GM19025 (cell line): Measurements from ENCODE around the gene DLX2.

Experiments
- ATAC-seq: cut with Tn5 transposase; IDR thresholded peaks from one replicate; pipeline ENCODE4 v1.9.1; 2021; ENCODE audit warnings: mild to moderate bottlenecking, low read depth, moderate library complexity; ENCODE audit not compliant: unreplicated experiment

DLX2 gene

DNA sequence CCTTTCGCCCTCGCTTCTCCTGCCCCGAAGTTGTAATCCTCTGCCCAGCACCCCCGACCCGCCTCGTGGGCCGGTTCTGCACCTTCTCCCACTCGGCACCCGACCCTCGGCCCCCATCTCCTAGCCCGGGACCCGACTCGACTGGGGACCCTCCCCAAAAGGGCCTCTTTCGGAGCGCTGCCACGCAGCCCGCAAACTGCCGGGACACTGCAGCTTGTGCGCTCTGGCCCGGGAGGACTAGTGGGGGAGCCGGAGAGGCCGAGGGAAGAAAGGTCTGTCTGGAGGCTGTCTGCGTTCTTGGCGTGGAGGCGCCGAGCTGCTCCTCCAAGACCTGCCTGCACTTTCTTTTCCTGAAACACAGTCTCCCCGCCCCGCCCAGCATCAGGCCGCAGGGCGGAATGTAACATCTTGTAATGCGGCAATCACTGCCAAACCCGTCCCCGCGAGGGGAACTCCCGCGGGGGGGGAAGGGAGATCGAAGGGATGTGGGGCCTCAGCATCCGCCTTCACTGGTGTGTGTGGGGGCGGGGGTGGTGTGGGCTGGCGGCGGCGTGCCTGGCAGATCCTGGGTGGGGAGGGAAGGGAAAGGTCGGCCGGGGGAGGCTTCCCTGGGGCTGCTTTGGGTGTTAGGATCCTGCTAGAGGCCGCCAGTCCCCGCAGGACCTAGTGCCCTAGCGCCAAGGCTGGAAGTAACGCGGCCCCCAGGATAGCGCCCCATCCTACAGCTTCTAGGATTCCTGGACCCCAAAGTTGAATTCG is 7.4 kb downstream of the DLX2 start:
- no peak for ATAC-seq

DNA sequence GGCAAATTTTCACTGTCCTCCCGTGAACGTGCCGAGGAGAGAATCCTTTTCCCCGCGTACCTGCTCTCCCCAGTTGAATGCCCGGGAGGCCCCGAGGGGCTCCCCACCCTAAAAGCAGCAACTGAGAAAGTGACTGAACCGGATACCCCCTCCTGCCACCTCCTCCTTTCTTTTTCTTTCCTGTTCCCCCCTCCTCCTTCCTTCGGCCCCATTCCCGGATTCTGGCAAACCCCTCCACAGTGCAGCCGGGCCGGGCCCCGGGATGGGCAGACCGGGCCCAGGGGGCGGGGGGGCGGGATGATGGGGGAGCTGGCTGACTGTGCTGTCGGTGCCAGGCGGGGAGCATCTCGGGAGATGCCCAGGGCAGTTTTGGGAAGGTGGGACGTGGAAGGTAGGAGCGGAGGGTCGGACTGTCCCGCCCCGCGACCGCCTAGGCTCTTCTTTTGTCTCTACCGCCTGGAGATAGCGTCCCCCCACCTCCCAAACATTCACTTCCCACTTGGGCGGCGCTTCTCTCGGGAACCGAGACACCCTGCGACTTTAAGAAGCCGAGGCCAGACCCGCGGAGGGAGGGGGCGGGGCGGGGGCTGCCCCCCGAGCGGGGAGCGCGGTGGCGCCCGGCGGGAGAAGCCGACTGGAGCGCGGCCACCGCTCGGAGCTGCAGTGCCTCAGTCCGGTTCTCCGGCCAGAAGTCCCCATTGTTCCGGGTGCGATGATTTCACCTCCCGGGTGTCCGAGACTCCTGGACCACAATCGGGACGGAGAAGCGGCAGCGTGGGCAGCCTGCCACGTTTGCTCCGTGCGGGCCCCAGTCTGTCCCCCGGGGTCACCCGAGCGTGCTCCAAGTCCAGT is 8.2 kb downstream of the DLX2 start:
- ATAC-seq: no peak

DNA sequence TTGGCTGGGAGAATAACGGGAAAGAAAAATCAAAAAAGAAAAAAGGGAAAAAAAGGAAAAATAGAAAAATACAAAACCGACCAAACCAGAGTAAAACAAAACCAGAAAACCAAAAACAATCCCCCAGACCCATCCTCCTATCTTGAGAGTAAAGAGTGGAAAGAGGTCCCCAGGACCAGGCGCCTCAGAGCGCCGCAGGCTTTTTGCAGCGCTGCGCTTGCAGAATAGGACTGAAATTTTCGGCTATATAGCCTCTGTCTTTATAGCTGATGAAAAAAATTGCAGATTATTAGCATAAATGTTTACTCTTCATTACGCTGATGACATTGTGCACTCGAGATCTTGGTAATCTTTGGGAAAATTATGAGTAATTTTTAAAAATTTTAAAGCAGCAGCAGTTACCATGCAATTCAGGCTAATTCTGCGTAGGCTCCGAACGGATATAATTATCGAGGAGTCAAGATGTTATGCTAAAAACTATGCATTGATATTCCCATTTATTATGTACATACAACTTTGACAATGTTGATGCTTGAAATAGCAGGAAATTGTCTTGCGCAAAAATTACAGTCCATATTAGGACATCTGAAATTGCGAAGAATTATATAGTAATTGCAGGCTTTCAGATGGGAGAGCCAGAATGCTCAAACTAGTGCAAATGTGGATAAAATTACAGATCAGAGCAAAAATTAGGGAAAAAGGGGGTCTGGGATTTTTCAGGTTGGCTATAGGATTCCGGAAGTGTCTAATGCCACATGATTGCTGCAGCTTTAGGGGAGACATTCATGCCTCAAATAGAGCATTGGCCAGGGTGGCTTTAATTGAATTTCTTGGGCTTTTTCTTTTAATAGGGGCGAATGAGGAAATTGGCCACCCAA is 9.0 kb downstream of the DLX2 start:
- no peak for ATAC-seq

DNA sequence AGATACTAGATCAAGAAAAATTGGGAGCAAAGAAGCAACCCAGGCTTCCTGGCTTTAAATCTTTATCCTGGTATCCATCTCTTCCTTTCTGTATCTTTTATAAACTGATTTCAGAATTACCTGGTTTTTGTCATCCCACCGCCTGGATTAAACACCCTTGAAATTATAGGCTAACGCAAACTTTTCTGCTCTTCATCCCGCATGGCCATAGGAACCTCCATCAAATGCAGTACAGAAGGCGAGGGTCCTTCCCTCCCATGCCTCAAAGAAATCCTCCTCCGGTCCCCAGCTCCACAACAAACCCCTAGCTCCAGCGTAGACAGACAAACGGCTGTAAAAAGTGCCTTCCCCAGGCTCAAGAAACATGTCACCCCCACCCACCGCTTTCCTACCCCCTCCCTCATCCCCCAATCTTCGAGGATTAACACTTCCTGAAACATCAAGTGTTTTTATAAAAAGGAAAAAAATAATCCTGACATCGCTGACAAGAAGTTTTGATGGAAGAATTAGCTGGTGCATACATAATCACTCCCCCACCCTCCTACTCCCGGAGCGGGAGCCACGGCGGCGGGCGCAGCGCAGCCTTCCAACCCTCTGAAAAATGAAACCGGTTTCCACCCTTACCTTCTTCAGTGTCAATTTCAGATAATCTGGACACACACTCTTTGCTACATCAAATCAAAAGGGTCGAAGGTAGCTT is 9.8 kb downstream of the DLX2 start:
- ATAC-seq: no peak

DNA sequence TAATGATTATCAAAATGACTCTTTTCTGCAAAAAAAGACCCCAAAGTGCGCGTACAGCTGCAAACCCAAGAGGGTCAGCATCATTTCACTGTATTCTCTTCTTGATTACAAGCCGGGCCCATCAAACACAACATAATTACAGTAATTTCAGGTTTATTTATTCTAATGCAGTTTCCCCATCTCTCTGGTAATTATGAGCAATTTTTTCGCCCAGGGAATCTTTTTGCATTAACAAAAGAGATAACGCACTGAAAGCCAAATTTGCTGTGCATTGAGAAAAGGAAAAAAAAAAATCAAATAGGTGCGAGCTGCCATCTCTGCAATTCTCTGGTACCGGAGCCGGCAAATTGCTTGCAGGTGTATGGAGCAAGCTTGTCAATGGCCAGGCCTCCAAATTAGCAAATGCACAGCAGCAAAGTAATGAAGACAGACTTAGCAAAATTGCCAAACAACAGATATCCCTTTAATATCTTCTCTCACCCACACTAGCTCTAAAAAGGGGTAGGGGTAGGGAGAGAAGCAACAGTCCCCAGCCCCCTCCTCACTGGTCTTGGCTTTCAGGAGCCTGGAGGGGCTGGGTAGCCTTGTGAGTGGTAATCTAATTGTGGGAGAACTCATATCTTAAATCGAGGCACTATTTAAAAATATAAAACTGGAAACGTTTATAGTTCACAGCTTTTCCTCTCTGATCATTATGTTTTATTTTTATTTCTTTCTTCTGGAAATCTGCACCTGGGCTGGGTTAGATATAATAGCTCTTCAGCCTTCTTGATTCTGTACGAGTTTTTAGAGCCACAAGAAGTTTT is 10.7 kb downstream of the DLX2 start:
- no peak for ATAC-seq

DNA sequence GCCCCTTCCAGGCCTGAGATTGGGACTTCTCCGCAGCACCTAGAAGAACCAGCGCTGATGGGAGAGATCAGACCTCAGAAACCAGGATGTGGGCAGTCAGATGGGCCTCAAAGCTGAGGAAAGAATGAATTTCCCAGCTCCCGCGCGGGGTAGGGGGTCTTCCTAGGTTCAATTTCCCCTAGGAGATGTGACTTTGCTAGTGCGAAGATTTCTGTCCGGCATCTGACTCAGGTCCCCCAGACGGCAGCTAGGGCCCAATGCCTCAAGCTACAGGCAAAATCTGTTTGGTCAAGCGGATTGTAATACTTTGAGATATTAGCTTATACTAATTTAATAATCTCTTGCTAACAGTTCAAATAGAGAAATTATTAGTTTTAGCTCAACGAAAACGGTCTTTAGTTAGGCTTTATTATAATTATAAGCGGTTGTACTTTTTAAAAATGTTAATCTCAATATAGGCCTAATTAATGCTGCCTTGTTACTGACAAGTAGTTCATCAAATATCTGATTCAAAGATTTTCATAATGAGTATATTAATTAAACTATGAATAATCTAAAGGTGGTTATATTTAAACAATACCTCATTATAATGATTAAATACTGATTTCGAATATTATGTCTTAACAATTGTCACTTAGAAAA is 11.6 kb downstream of the DLX2 start:
- no peak for ATAC-seq

DNA sequence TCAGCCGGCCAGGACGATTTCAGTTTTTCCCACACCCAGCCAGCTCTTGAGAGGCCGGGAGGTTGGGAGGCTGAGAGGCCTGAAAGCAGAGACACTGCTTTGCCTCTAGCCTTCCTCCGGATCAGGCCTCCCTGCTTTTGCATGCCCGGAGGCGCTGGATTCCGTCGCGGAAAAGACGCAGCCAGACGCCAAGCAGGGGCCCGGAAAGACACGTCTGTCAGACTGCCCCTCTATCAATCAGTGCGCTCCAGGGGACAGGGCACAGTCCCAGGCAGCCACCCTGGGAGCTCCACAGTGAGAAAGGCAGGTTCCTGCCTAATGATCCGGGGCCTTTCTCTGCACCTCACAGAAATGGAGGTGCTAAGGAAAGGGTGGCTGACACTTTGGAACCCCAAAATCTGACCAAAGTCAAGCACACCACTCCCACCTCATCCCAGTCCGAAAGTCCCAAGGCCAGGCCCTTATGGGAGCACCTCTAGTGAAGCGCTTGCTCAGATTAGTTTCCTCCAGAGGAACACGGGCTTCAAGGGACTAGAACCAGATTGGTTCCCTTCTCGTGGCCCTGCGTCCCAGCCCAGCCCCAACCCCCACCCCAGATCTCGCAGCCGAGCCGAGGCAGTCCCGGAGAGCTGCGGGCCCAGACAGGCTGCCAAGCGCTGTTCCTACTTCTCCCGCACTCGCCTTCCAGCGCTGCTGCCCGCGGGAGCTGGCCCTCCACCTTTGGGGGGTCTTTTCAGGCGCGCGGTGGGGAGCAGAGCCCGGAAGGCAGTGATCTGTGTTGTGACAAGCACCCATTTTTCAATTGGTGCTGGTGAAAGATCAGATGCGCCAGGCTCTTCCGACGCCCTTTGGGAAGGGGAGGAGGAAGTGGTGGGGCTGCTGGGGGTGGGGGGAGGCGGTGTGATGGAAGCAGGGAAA is 12.4 kb downstream of the DLX2 start:
- no peak for ATAC-seq

DNA sequence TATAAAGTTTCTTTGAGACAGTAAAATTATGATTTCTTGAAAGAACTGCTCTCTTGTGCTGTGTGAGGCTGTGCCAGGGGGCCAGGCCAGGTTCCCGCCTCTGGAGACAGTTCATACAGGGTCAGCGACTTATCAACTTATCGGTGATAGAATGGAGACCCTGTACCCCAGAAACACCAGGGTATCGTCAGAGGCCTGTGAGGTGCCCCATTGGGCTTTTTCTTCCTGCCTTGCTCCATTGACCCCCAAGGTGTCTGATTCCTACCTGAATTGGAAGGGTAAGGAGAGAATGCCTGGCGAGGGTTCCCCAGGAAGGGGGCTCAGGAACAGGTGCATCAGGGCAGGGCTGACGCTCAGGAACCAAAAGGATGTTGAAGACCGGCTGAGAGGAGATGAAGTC is 13.1 kb downstream of the DLX2 start:
- no peak for ATAC-seq

DNA sequence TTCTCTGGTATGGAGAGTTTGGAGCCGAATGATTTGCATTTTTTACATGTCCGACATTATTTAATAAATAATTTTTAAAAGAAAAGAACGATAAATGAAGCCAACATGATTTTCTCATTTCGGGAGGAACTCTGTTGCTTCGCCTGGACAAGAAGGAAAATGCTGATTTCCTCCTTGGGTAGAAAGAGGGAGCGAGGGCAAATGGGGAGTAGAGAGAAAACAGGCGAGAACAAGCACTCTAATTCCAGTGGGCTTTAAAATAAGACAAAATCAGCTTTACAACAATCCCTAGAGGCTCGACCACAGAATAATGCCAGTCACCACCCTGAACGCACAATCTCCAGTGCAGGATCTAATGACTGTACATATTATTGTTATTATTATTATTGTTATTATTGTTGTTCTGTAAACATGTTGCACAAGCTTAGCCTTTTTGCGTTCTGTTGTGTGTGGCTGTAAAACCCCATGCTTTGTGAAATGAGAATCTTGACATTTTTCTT is 13.6 kb downstream of the DLX2 start:
- ATAC-seq: no peak

DNA sequence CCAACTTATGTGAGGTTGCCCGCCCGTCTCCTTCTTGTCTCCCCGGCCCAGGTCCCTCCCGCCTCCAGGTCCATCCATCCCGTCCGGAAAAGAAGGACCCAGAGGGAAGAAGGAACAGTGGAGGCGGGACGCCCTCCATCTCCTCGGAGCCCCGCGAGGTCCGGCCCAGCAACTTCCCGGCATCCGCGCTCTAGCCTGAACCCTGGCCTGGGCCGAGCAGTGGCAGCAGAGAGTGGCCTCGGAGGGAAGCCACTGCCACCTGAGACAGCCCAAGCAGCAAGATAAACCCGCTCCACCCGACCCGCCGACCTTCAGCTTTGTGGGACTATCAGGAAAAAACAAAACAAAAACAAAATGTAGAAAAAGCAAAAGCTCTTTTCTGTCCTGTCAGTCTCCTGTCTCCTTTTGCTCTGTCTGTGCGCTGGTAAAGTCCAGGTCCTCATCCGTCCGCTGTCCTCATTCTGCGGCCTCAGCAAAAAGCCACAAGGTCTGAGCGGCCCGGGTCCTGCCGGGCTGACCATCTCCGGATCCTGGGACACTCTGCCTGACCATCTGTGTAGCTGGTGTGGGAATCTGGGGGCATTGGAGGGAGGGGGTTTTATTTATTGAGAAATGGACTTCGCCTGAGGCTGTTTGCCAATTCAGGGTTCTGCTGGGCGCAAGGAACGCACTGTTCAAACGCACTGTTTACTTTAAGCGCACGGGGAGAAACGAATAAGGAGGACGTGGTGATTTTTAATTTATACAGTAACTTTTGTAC is 14.3 kb downstream of the DLX2 start:
- no peak for ATAC-seq

DNA sequence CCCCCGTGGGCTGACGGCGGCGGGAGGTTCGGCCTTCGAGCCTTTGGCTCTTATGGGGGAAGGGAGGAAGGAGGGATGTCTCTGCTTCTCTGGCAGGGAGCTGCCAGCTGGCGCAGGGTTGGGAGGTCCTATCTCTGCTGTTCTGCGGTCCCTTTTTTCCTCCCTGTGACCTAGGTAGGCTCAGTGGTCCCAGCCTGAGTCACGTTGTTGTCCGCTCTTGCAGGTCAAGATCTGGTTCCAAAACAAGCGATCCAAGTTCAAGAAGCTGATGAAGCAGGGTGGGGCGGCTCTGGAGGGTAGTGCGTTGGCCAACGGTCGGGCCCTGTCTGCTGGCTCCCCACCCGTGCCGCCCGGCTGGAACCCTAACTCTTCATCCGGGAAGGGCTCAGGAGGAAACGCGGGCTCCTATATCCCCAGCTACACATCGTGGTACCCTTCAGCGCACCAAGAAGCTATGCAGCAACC is 14.9 kb downstream of the DLX2 start:
- no peak for ATAC-seq

DNA sequence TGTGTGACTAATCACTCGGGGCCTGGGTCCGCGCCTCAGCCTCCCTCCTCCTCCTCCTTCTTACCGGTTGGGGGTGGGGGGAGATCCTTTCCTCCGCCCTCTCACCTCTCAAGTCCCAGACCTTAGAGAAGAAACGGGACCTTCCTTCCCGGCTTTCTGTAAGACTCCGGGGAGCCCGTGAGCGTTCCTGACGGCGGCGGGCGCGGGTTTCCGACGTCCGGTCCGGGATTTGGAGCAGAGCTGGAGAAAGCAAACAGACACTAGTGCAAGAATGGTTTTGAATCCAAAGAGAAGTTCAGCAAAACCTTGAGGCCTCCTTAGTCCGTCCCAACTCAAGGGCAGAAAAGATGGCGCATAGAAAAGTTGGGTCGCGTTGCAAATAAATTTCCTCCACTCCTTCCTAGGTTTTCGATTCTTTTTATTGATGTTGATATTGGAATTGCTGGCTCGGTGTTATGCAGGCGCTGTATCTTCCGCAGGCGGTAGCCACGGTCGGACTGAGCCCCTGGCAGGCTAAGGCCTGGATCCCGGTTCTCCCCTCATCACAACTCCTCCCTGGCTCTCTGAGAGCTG is 15.4 kb downstream of the DLX2 start:
- ATAC-seq: no peak

DNA sequence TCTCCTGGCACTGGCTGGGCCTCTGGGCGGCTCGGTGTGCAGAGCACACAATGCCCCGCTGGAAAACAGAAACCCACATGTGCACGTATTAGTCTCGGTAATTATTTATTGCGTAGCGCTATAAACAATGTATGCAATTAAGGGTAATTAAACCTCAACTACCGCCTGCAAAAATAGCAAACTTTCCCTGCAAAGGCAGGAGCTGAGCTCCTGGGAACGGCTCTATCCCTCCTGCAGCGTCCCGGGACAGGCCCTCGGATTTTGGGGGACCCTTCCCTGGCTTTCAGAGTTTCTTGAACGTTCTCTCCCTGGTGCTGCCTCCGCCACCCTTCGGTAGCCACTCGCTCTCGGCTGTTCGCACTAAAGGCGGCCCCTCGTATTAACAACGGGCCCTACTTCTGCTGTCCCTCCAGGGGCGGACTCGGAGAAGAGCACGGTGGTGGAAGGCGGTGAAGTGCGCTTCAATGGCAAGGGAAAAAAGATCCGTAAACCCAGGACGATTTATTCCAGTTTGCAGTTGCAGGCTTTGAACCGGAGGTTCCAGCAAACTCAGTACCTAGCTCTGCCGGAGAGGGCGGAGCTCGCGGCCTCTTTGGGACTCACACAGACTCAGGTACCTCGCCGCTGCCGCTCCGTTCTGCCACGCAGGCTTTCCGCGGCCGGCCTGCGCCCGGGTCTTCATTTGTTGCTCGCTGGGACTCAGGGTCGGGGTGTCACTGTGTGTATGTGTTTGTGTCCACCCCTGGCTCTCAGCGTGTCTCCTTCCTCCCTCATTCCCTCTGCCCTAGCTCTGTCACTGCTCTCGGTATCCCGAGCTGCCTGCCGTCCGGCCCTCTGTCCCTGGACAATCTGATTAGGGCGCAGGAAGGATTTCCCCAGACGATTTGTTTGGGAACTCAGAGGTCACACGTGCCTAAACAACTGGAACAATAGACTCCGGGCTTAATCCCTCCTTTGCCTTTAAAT is 16.2 kb downstream of the DLX2 start:
- no peak for ATAC-seq

DNA sequence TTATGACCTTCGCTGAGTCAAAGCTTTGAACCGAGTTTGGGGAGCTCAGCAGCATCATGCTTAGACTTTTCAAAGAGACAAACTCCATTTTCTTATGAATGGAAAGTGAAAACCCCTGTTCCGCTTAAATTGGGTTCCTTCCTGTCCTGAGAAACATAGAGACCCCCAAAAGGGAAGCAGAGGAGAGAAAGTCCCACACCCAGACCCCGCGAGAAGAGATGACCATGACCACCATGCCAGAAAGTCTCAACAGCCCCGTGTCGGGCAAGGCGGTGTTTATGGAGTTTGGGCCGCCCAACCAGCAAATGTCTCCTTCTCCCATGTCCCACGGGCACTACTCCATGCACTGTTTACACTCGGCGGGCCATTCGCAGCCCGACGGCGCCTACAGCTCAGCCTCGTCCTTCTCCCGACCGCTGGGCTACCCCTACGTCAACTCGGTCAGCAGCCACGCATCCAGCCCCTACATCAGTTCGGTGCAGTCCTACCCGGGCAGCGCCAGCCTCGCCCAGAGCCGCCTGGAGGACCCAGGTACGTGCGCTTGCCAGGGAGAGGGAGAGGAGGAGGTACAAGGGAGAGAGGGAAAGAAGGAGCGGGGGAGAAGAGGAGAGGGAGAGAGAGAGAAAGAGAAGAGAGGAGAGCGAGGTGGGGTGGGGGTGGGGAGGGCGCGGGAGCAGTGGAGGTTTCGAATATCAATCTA is 17.1 kb downstream of the DLX2 start, which contains the start of gene DLX1:
Gene DLX1, plus strand, starts transcription at position 48 of the 700 bp plus-strand sequence. Its CDS starts 171 bp downstream, at position 219.
- ATAC-seq: peak; percentile 7
